NCI-H82 (cell line): ENCODE measurements around the gene SAP130.

Source experiments
- DNase-seq: peaks from one replicate; lab custom pipeline; 2025; lab: John Stamatoyannopoulos, UW

SAP130 gene

DNA sequence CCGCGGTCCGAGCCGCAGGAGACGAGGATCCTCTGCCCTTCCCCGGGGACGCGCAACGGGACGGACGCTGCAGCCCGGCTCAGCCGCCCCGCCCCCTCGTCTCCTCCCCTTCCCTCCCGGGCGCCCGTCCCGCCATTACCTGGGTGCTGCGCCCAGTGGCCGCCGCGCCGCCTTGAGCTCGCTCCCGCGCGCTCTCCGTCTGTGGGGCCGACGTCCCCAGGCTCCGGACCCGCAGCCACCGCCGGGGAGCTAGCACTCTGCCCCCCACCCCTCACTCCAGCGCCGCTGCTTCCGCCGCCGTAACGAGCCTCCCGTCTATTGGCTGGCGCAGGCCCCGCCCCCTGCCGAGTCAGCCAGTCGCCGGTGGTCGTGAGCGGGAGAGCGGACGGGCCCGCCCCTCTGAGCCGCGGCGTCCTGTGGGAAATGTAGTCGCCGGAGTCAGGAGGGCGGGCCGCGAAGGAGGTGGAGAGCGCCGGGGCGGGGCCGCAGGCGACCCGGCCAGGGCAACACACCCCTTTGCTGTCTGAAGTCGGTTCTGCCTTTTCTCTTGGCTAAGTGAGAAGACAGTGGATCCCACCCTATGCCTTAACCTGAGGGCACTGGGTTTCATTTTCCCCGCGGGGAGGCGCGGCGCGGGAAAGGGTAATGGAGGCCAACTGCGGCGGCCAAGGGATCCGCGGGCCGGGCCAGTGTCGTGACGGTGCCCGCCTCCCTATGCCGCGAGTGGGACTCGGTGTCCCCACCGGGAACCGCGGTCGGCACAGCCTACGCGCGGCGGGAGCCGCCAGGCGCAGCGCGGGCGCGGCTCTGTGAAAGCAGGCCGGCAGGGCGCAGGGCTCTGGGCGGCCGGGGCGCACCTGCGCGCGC lies at the start of gene SAP130:
Gene SAP130, minus strand, starts transcription at position 259 of the 867 bp plus-strand sequence. CDS start 1,767 bp downstream, outside the sequence.
- DNase-seq = peak; percentile 98

GRCh38 chr2:128076461-128077106 lies 48.7 kb upstream of the SAP130 start:
- DNase-seq = no peak

- DNase-seq = peak; percentile 36
These were observed 45.4 kb upstream of the SAP130 start for GRCh38 chr2:128073278-128073677.

- DNase-seq = no peak
These were observed 41.9 kb upstream of the SAP130 start for GRCh38 chr2:128069769-128070168.

DNA sequence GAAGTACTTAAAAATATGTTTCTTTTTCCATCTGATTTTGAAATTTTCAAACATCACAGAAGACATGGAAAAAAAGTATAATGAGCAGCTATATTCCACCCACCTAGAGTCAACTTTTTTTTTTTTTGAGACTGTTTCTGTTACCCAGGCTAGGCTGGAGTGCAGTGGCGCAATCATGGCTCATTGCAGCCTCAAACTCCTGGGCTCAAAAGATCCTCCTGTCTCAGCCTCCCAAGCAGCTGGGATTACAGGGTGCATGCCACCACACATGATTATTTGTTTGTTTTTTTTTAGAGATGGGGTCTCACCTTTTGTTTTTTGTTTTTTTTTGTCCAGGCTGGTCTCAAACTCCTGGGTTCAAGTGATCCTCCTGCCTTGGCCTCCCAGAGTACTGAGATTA lies 36.5 kb upstream of the SAP130 start:
- DNase-seq = no peak

DNA sequence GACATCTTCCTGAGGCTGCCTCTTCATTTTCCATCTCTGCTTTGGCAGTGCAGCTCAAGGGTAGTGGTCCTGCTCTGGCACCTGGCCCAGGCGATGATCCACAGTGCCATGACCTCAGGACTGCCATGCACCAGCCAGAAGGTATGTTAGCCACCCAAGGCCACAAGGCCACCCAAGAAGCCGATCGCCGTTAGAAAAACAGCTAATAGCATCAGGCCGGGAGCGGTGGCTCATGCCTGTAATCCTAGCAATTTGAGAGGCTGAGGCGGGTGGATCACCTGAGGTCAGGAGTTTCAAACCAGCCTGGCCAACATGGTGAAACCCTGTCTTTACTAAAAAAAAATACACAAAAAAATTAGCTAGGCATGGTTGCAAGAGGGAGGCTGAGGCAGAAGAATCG lies 34.7 kb upstream of the SAP130 start:
- DNase-seq = peak; percentile 46

DNA sequence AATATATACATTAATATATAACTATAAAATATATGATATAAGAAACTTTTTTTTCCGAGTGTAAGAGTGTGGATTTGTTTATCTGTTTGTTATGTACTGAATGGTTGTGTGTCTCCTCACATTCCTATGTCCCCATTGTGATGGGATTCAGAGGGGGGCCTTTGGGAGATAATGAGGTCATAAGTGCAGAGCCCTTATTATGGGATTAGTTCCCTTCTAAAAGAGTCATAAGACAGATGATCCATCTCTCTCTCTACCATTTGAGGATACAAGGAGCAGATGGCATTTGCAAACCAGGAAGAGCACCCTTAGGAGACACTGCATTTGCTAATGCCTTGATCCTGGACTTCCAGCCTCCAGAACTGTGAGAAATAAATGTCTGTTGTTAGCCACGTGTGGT lies 30.3 kb upstream of the SAP130 start:
- peak; percentile 98 for DNase-seq

- DNase-seq = no peak
These were observed 29.5 kb upstream of the SAP130 start for GRCh38 chr2:128057334-128057733.

- no peak for DNase-seq
These were observed 26.4 kb upstream of the SAP130 start for GRCh38 chr2:128054104-128054885.

GRCh38 chr2:128053331-128053730 lies 25.5 kb upstream of the SAP130 start:
- DNase-seq = no peak

GRCh38 chr2:128043041-128043440 lies 15.2 kb upstream of the SAP130 start:
- DNase-seq = no peak

DNA sequence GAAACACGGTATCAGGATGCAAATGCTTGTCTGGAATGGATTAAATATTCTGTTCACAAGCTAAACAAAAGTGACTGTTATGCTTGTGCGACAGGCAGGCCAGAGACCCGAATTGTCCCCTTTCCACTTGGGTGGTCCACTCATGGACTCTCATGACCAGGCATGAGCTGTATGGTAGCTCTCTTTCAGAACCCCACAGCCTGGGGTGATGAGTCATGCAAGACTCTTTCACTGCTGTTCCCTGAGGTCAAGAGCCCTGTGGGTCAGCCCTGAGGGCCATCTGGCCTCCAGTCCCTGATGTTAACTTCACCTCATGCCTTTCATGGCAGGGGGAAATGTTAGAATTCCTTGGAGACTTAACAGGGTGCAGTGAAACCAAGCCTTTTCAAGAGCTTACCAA lies 13.7 kb upstream of the SAP130 start:
- no peak for DNase-seq

DNA sequence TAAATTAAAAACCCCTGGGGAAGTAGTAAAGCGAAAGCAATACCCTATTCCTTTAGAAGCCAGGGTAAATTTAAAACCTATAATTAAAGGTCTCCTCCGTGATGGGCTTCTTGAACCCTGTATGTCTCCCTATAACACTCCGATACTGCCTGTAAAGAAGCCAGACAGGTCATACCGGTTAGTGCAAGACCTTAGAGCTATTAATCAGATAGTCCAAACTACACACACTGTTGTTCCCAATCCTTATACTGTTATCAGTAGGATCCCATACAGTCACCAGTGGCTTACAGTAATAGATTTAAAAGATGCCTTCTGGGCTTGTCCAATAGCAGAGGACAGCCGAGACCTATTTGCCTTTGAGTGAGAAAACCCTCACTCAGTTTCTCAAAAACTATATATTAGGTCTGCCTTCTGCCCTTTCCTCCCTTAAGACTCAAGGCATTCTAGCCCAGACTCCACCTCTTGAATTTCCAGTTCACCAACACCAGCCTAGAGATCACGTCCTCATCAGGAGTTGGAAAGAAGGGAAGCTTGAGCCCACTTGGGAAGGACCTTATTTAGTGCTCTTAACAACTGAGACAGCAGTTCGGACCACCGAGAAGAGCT lies 12.4 kb upstream of the SAP130 start:
- no peak for DNase-seq

DNA sequence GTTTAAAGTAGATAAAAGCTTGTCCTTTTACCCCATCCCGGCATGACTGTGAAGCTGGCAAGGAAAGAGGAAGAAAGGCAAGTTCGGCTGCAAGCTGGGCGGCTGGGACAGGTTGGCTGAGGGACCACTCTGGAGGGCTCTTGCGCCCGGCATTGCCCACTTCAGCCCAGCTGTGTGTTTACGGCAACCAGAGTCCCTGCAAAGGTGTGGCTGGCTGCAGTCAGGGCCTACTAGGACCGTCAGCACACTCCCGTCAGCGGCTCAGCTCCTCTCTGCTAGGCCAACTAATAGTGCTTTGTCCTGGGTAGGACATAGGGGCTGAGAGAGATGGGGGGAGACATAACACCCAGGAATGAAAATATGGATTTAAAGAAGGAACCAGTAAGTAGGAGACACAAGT lies 11.7 kb upstream of the SAP130 start:
- DNase-seq = no peak

- no peak for DNase-seq
These were observed 10.6 kb upstream of the SAP130 start for GRCh38 chr2:128038411-128038810.

GRCh38 chr2:128037649-128038048 lies 9.8 kb upstream of the SAP130 start:
- DNase-seq = no peak

DNA sequence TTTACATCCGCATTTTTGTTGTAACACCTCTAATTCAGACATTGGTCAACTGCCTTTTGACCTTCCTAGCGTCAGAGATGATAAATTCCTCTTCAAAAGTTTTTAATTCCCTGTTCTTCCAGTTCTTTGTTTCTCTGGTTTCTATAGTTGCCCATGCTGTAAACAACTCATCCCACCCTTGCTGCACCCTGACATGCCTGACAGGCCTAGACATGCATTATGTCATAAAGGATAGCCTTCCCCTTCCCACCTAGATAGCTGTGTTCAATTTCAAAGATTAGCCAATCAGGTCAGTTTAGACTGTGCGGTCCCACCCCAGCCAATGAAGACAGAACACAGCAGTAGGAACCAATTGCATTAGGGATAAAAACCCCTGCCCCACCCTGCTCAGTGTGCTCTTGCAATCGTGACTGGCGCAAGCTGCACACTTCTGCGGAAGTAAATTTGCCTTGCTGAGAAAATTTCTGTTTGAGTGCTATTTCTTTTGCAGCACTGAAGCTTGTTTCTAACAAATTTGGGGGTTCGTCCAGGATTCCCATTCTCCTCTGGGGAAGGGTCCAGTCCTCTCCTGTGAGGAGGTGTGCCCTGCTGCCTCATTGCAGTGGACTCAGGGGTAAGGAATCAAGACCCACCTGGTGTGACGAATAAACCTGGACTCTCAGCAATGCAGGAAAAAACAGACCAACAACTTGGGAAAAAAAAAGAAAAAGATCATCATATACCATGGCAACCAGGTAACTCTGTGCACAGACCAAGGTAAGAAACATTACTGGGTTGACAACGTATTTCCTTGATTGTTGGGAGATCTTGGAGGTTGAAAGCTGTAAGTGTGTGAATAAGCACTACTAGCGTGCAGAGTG lies 9.1 kb upstream of the SAP130 start:
- no peak for DNase-seq

GRCh38 chr2:128032092-128032491 lies 4.2 kb upstream of the SAP130 start:
- DNase-seq = no peak

DNA sequence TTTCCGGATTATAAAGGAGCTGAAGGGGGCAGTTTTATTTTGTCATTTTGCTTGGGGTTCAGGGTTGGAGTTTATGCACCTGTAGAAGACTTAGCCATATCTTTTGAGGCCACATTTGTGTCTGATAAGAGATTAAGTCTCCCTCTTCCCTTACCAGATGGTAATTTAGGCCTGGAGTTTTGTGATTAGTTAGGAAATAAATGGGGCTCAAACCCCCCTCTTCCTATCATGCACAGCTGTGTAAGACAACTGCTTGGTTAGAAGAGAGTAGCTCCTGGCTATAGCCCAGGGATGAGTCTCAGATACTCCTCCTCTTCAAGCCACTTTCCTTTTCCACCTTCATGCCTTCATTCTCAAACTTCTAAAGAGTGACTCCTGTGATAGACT lies 802 bp upstream of the SAP130 start:
- DNase-seq = peak; percentile 62

DNA sequence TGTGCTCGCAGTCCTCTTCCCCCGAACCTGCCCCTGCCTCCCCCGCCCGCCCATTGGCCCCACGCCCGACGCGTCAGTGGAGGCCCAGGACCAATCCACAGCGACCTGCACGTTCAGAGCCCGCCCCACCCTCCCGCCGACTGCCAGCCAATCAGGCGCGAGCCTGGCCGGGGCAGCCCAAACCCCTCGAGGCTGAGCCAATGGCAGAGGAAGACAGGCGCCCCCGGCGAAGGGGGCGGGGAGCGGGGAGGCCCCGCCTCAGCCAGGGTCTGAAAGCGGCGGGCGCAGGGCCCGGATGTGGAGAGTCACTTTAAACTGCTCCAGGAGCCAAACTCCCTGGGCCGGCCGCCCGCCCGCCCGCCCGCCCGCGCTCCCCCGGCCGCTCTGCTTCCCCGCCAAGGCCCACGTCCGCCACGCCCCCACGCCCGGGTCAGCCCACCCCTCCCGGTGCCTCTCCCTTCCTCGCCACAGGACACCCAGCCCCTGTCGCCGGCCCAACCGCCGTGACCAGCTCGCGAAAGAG lies 520 bp downstream of the SAP130 start:
- peak; percentile 99 for DNase-seq
